Measurements from ENCODE around the gene PITPNM3.

Gene PITPNM3

DNA sequence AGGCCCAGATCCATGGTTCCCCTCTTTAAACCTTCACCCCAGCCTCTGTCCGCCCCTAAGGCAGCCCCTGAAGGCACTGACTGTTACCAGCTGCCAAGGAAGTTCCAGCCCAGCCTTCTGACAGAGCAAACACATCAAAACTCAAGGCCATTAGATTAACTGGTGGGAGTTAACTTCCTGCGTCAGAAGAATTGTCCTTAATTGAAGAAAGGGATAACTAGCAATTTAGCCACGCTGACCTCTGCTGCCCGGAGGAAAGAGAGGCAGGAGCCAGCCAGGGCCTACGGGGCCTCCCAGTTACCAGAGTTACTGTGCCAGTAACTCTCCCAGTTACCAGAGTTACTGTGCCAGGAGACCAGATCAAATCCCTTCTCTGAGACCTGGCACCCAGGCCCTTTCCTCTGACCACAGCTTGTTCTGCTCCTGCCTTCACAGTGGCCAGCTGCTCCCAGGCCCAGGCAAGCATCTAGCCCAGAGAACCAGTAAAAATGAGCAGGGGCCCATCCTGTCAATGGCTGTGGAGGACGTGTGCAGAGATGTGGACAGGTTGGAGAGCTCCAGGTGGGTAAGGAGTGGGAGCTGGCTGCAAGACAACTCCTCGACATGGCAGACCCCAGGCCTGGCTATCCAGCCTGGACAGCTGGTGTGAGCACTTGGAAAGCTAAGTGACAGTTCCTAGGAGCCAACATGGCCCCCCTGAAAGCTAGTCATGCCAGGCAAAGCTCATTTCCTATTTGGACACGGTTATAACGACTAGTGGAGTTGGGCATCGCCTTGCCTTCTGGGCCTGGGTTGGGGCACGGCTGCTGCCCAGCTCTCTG is 2.8 kb upstream of the PITPNM3 start:
- H3K4me3 ChIP-seq (ENCODE audit: low read depth in 1 of 2, low read length in 2 of 2), result no peak overlapping the region
- H3K4me1 ChIP-seq (ENCODE audit: insufficient read depth, low read length), result peaks cover 6% of the 10 kb centered on the region
- no peak overlapping the region for H3K9ac ChIP-seq (ENCODE audit: low read length)
- H3K27ac ChIP-seq (ENCODE audit: low read depth, low read length), result no peak overlapping the region
- H3K36me3 ChIP-seq (ENCODE audit: insufficient read depth, low read length), result no peaks in the 10 kb centered on the region
- peaks cover 0 to 18% of the 10 kb centered on the region in 2 donors for H3K27me3 ChIP-seq (ENCODE audit: control insufficient read depth in 1 of 2, insufficient read depth in 2 of 2, low read length in 2 of 2)
- H3K9me3 ChIP-seq (ENCODE audit: low read length), result no peaks in the 10 kb centered on the region

DNA sequence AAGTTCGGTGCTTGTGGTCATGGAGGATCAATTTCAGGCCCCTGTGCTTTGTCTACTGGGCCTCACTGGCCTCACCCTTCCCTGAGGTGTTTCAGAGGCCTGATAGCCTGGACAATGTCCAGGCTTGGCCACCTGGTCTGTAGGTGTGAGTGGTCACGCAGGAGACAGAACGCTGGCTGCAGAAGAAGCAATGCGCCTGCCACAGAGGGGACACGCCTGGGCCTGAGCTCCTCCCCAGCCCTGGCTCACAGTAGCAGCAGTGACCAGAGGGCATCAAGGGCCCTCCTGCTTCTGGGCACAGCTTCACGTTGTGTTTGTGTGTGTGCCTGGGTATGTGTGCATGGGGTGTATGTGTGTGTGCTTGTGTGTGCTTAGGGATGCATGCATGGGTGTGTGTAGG is 1.9 kb upstream of the PITPNM3 start:
- no peaks in the 10 kb centered on the region for H3K9me3 ChIP-seq (ENCODE audit: low read length)
- H3K36me3 ChIP-seq (ENCODE audit: insufficient read depth, low read length), result no peaks in the 10 kb centered on the region
- H3K27ac ChIP-seq (ENCODE audit: low read depth, low read length), result no peak overlapping the region
- H3K27me3 ChIP-seq (ENCODE audit: control insufficient read depth in 1 of 2, insufficient read depth in 2 of 2, low read length in 2 of 2), result peaks cover 0 to 18% of the 10 kb centered on the region in 2 donors
- H3K4me3 ChIP-seq (ENCODE audit: low read depth in 1 of 2, low read length in 2 of 2), result no peak overlapping the region
- H3K9ac ChIP-seq (ENCODE audit: low read length), result no peak overlapping the region
- H3K4me1 ChIP-seq (ENCODE audit: insufficient read depth, low read length), result peaks cover 11% of the 10 kb centered on the region

DNA sequence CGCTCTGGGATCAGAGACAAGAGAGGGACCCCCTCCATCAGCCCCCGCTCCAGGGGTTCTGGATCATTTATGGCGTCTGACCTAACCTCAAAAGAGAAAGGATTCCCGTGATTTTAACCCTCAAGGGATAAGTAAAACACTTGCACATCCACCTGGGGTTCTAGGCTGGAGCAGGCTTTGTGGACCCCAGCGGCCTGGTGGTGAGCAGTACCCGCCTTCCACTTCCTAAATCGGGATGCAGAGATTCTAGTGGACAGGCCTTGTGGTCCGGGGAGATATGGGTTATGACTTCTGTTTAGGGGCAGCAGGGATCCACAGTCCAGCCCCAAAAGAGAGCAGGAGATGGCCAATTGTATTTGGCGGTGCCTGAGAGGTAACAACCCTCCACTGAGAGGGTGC is 684 bp upstream of the PITPNM3 start:
- Histone ChIP-seq H3K4me1 (ENCODE audit: insufficient read depth, low read length) (peaks cover 24% of the 10 kb centered on the region), H3K9ac (ENCODE audit: low read length) (peak overlapping the region; percentile 39), H3K4me3 (ENCODE audit: low read depth in 1 of 2, low read length in 2 of 2) (peak overlapping the region; percentile 26 to 35), H3K27ac (ENCODE audit: low read depth, low read length) (peak overlapping the region; percentile 85), H3K9me3 (ENCODE audit: low read length) (no peaks in the 10 kb centered on the region), H3K36me3 (ENCODE audit: insufficient read depth, low read length) (no peaks in the 10 kb centered on the region), H3K27me3 (ENCODE audit: control insufficient read depth in 1 of 2, insufficient read depth in 2 of 2, low read length in 2 of 2) (peaks cover 0 to 18% of the 10 kb centered on the region in 2 donors)

DNA sequence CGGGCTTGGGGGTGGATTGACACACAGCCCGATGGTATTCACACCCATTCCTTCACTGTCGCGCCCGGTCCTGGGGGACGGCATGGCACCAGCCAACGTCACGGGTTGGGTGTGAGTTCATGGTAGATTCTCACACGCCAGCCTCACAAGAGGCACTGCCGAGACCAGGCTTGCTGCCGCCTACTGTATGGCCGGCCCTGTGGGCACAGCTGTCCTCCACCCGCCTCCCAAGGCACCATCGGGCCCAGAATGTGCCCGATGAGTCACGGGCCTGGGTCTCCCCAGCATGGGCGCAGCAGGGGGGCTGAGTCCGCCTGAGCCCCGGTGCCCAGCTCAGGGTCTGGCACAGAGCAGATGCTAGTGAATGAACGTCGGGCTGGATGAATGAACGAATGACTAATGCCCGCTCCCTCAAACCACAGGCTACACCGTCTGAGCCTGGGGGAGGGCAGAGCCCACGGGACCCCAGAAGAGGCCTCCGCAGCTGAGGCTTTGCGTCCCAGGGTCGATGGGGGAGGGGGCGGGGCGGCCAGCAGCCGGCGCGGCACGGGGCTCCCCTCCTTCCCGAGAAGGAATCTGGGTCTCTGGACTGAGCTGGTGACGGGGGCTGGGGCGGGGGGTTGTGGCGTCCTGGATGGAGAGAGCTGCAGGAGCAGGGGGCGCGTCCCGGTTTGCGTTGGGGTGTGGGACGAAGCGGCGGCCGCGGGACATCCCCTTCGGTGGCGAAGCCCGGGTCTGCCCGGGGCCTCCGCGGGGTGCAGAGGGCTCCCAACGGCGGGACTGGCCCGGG is 829 bp downstream of the PITPNM3 start:
- H3K9ac ChIP-seq (ENCODE audit: low read length), result peak overlapping the region; percentile 42
- peaks cover 0 to 18% of the 10 kb centered on the region in 2 donors for H3K27me3 ChIP-seq (ENCODE audit: control insufficient read depth in 1 of 2, insufficient read depth in 2 of 2, low read length in 2 of 2)

DNA sequence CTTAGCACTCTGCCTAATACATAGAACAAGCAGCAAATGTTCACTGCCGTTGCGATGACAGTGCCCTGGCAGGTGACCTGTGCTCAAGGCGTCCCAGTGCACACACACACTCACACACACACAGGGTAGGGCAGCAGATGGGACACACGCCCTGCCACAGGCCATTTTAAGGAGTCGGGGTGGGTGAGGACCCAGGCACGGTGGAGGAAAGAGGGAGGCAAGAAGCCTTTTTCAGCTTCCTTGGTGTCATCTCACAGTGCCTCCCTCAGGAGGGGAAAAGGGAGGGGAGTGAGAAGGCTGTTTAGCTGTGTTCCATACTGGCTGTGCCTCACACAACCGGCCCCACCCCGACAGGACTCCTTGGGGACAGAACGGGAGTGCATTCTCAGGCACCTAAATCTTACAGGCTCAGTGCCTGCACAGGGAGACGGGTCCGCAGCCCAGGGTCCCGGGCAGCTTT is 1.5 kb downstream of the PITPNM3 start:
- Histone ChIP-seq H3K4me1 (ENCODE audit: insufficient read depth, low read length) (peaks cover 29% of the 10 kb centered on the region), H3K9me3 (ENCODE audit: low read length) (no peaks in the 10 kb centered on the region), H3K4me3 (ENCODE audit: low read depth in 1 of 2, low read length in 2 of 2) (peak overlapping the region; percentile 50 to 77), H3K27me3 (ENCODE audit: control insufficient read depth in 1 of 2, insufficient read depth in 2 of 2, low read length in 2 of 2) (peaks cover 0 to 18% of the 10 kb centered on the region in 2 donors), H3K9ac (ENCODE audit: low read length) (peak overlapping the region; percentile 42), H3K36me3 (ENCODE audit: insufficient read depth, low read length) (no peaks in the 10 kb centered on the region), H3K27ac (ENCODE audit: low read depth, low read length) (peak overlapping the region; percentile 76)

More for the DNA sequence above, 829 bp downstream of the PITPNM3 start:
- peak overlapping the region; percentile 50 to 77 for H3K4me3 ChIP-seq (ENCODE audit: low read depth in 1 of 2, low read length in 2 of 2)
- H3K9me3 ChIP-seq (ENCODE audit: low read length), result no peaks in the 10 kb centered on the region
- peaks cover 28% of the 10 kb centered on the region for H3K4me1 ChIP-seq (ENCODE audit: insufficient read depth, low read length)
- peak overlapping the region; percentile 54 for H3K27ac ChIP-seq (ENCODE audit: low read depth, low read length)
- H3K36me3 ChIP-seq (ENCODE audit: insufficient read depth, low read length), result no peaks in the 10 kb centered on the region

DNA sequence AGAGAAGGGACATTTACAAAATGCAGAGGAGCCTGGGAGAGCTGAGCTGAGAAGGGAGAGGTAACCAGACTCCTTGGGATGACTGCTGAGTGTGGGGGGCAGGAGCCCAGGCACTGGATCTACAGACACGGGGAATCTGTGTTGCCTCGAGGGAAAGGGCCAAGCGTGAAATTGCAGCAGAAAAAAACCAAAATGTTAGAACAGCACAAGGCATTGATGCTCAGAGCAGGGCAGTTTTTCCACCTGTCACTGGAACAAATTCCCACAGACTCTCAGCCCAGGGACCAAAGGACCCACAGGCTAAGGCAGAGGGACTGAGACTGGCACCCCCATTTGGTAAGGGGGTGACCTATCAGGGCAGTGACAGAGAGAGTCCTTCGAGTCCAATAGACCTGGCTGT is 2.0 kb downstream of the PITPNM3 start:
- Histone ChIP-seq H3K36me3 (ENCODE audit: insufficient read depth, low read length) (no peaks in the 10 kb centered on the region), H3K9me3 (ENCODE audit: low read length) (no peaks in the 10 kb centered on the region), H3K27me3 (ENCODE audit: control insufficient read depth in 1 of 2, insufficient read depth in 2 of 2, low read length in 2 of 2) (peaks cover 0 to 18% of the 10 kb centered on the region in 2 donors), H3K9ac (ENCODE audit: low read length) (peak overlapping the region; percentile 42), H3K27ac (ENCODE audit: low read depth, low read length) (peak overlapping the region; percentile 76), H3K4me3 (ENCODE audit: low read depth in 1 of 2, low read length in 2 of 2) (peak overlapping the region; percentile 16 to 50), H3K4me1 (ENCODE audit: insufficient read depth, low read length) (peaks cover 34% of the 10 kb centered on the region)

DNA sequence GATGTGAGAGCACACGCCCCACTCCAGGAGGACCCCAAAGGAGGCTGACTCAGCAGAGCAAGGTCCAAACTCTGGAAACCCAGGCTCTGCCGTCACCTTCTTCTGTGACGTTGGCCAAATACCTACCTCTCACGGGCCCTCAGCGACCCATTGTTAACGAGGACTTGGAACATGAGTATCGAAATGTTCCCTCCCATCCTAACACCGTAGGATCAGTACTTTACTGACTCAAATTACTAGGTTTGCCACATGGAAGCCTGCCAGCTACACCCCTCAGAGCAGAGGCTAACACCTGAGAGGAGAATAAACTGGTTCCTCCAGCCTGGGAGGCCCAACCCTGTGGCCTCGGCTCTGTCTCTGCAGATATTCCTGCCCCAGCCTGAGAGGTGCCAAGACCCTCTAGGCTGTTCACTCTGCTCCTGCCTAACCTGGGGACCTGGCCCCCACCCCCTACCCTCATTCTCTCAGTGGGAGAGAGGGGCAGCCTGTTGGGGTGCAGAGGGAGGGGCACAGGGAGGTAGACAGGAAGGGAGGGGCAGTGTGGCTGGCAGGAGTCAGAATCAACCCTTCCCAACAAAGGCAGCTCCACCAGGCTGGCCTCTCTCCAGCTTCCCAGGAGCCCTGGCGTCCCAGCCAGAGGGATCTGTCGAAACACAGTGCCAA is 4.4 kb downstream of the PITPNM3 start:
- H3K4me3 ChIP-seq (ENCODE audit: low read depth in 1 of 2, low read length in 2 of 2), result peak overlapping the region in 1 of 2 donors; percentile 27
- peaks cover 49% of the 10 kb centered on the region for H3K4me1 ChIP-seq (ENCODE audit: insufficient read depth, low read length)
- no peaks in the 10 kb centered on the region for H3K9me3 ChIP-seq (ENCODE audit: low read length)
- H3K9ac ChIP-seq (ENCODE audit: low read length), result peak overlapping the region; percentile 33
- no peaks in the 10 kb centered on the region for H3K36me3 ChIP-seq (ENCODE audit: insufficient read depth, low read length)
- peak overlapping the region; percentile 73 for H3K27ac ChIP-seq (ENCODE audit: low read depth, low read length)
- peaks cover 0 to 18% of the 10 kb centered on the region in 2 donors for H3K27me3 ChIP-seq (ENCODE audit: control insufficient read depth in 1 of 2, insufficient read depth in 2 of 2, low read length in 2 of 2)

DNA sequence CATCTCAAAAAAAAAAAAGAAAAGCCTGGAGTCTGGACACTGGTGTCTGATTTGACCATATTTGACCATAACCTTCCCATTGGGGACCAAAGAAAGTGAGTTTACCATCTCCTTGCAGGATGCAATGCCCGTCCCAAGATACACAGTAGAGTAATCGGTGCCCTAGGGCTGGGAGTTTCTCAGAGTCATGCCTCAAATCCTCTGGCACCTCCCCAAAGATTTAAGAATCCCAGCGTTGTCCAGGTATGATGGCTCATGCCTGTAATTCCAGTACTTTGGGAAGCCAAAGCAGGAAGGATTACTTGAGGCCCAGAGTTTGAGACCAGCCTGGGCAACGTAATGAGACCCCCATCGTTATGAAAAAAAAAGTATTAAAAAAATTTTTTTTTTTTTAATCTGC is 5.0 kb downstream of the PITPNM3 start:
- H3K4me1 ChIP-seq (ENCODE audit: insufficient read depth, low read length), result peaks cover 50% of the 10 kb centered on the region

DNA sequence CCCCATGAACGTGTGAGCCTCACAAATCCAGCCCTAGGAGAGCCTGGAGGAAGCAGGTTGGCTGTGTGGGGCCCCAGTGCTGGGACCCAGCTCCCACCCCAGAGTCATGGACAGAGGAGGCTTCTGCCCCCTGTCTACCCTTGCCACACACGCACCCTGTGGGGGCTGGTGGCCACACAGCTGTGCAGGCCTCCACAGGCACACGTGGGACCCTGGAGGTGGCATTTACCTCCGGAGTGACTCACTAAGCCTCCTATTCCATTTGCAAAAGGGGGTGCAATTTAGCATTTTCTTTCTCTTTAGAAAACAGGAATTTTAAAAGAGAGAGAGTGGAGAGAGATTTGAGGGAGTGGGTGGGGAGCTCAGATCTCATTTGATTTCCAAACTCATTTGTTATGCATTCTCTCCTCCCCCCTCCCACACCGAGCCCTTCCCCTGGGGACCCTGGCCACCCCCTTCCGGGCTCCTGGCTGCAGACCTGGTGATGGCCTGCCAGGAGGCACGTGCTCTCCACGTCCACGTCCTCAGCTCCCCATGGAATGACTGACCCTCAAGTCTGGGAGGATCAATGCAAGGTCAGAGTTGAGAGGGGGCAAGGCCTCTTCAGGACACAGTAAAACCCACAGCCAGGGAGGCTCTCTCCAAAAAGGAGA is 6.8 kb downstream of the PITPNM3 start:
- Histone ChIP-seq H3K27ac (ENCODE audit: low read depth, low read length) (peak overlapping the region; percentile 82), H3K9me3 (ENCODE audit: low read length) (no peaks in the 10 kb centered on the region), H3K4me1 (ENCODE audit: insufficient read depth, low read length) (peaks cover 54% of the 10 kb centered on the region), H3K4me3 (ENCODE audit: low read depth in 1 of 2, low read length in 2 of 2) (no peak overlapping the region), H3K27me3 (ENCODE audit: control insufficient read depth in 1 of 2, insufficient read depth in 2 of 2, low read length in 2 of 2) (peaks cover 0 to 3% of the 10 kb centered on the region in 2 donors), H3K36me3 (ENCODE audit: insufficient read depth, low read length) (no peaks in the 10 kb centered on the region), H3K9ac (ENCODE audit: low read length) (no peak overlapping the region)

More for the DNA sequence above, 5.0 kb downstream of the PITPNM3 start:
- Histone ChIP-seq H3K4me3 (ENCODE audit: low read depth in 1 of 2, low read length in 2 of 2) (no peak overlapping the region), H3K9me3 (ENCODE audit: low read length) (no peaks in the 10 kb centered on the region), H3K27ac (ENCODE audit: low read depth, low read length) (no peak overlapping the region), H3K27me3 (ENCODE audit: control insufficient read depth in 1 of 2, insufficient read depth in 2 of 2, low read length in 2 of 2) (peaks cover 0 to 18% of the 10 kb centered on the region in 2 donors), H3K9ac (ENCODE audit: low read length) (no peak overlapping the region), H3K36me3 (ENCODE audit: insufficient read depth, low read length) (no peaks in the 10 kb centered on the region)

DNA sequence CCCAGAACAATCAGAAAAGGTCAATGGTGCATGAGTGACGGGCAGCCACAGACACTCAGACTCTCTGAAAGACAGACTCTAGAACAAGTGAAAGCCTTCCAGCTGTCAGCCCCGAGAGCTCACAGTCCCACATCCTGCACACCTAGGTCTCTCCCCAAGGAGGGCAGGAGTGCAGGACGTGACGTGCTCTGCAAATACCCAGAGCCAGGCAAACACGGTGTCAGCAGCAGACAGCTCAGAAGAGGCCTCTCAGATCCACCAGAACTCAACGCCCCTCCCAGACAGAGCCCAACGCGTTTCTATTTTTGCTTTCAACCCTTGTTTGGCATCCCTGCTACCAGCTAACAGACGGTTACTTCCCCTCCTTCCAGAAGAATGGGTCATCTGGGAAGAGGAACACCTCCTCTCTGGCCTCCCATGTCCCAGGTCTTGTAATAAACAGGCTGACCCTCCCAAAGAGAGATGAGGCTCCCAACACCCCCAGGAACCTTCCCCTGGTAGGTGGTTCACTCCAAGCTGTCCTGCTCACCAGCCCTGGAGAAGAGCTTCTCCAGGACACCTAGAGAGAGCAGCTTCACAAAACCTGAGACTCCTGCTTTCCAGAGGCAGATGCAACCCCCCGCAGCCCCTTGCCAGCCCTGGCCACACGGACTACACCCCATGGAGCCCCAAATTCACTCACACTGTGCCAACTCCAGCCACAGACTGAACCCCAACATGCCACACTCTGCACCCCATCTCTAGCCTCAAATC is 7.6 kb downstream of the PITPNM3 start:
- Histone ChIP-seq H3K4me1 (ENCODE audit: insufficient read depth, low read length) (peaks cover 51% of the 10 kb centered on the region), H3K27me3 (ENCODE audit: control insufficient read depth in 1 of 2, insufficient read depth in 2 of 2, low read length in 2 of 2) (no peaks in the 10 kb centered on the region), H3K36me3 (ENCODE audit: insufficient read depth, low read length) (no peaks in the 10 kb centered on the region), H3K27ac (ENCODE audit: low read depth, low read length) (peak overlapping the region; percentile 82), H3K9ac (ENCODE audit: low read length) (no peak overlapping the region), H3K4me3 (ENCODE audit: low read depth in 1 of 2, low read length in 2 of 2) (no peak overlapping the region), H3K9me3 (ENCODE audit: low read length) (no peaks in the 10 kb centered on the region)
